ENCODE results near the gene GABBR1. TPM values are rescaled to one million over a fixed set of nuclear protein-coding genes. Genes with fewer than 3 reads are reported as not detected.

GABBR1 gene
- total RNA-seq, result 13.7 and 19.1 TPM in 2 replicates

GRCh38 chr6:29632789-29633533, at the start of gene GABBR1:
GABBR1 (minus strand) TSS chr6:29633183; CDS start chr6:29632385, 798 bp downstream.

GRCh38 chr6:29680904-29681303, 47.9 kb upstream of the GABBR1 start, which contains the start of gene ZFP57:
ZFP57 (minus strand) TSS chr6:29681152; CDS start chr6:29677003, 4,149 bp downstream.

GRCh38 chr6:29656798-29657197, 23.8 kb upstream of the GABBR1 start, which contains the start of gene MOG:
MOG (plus strand) TSS chr6:29657092; CDS start chr6:29657210, 118 bp downstream.

GRCh38 chr6:29584821-29585220, 48.2 kb downstream of the GABBR1 start, which contains the start of gene OR2H2:
OR2H2 (plus strand) TSS chr6:29585121; CDS start chr6:29587945, 2,824 bp downstream.

GRCh38 chr6:29559524-29560287, 73.3 kb downstream of the GABBR1 start, which contains the start of gene UBD:
UBD (minus strand) TSS chr6:29559732; CDS start chr6:29559701, 31 bp downstream.

Small RNAs within 50 kb of the gene (small RNA-seq; reads per million reads assigned to genes)
- gene SNORD32B (not detected), gene SUMO2P1 (not detected), gene TMEM183AP1 (not detected)

Other genes with a start within 250 kb of the GABBR1 start
- not detected in 2 replicates for gene OR12D2, start 237.6 kb downstream of the GABBR1 start, total RNA-seq
- gene OR12D1, start 218.3 kb downstream of the GABBR1 start, total RNA-seq, result not detected in 2 replicates
- not detected in 2 replicates for gene OR10C1, start 193.9 kb downstream of the GABBR1 start, total RNA-seq
- gene OR11A1, start 176.1 kb downstream of the GABBR1 start, total RNA-seq, result not detected in 2 replicates
- gene OR2H1, start 176.0 kb downstream of the GABBR1 start, total RNA-seq, result not detected in 2 replicates
- gene MAS1L, start 145.2 kb downstream of the GABBR1 start, total RNA-seq, result not detected in 2 replicates
- 0.22 TPM in 1 of 2 replicates, not detected in the other for gene UBD, start 73.5 kb downstream of the GABBR1 start, total RNA-seq
- gene OR2H2, start 48.1 kb downstream of the GABBR1 start, total RNA-seq, result not detected in 2 replicates
- under 0.01 TPM in 1 of 2 replicates, not detected in the other for gene MOG, start 23.9 kb upstream of the GABBR1 start, total RNA-seq
- gene ZFP57, start 48.0 kb upstream of the GABBR1 start, total RNA-seq, result not detected in 2 replicates
- gene HLA-F, start 90.3 kb upstream of the GABBR1 start, total RNA-seq, result 5.0 and 16.4 TPM in 2 replicates
- 0.11 and 0.13 TPM in 2 replicates for gene HLA-G, start 194.6 kb upstream of the GABBR1 start, total RNA-seq

All from articular chondrocyte of knee joint (primary cell).